ENCODE data around the gene PIGP. TPM values are rescaled to one million over a fixed set of nuclear protein-coding genes. Genes with fewer than 3 reads are reported as not detected.
A peak's percentile ranks its signal among the peaks of the same experiment; 100 is the strongest.
"Not testable (repeated sequence)": the region's sequence is repeated elsewhere in the genome, so short reads cannot be mapped to it uniquely, and the experiment has no call there.

Gene PIGP
- total and polyA plus RNA-seq, 2 of the 13 experiments (the other 11 are each of a cell fraction or from before 2014, with no cell fraction given): 14.8 to 33.4 TPM

DNA sequence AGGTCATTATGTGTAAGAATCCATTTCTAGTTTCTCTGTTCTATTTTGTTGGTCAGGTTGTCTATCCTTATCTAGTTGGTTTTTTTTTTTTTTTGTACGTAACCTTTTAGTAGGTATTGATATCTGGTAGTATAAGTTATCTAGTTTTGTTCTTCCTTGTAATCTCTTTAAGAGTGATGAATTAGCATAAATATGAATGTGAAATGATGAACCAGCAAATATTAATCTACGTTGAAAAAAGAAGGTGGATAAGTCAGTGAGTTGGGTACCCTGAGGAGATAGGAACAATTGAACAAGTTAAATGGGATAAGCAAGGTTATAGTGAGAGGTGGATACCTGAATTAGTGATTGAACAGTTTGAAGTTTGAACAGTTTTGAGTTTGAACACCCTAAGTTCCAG lies 34.1 kb upstream of the PIGP start (continued):
- TF ChIP-seq, protein P1, sequence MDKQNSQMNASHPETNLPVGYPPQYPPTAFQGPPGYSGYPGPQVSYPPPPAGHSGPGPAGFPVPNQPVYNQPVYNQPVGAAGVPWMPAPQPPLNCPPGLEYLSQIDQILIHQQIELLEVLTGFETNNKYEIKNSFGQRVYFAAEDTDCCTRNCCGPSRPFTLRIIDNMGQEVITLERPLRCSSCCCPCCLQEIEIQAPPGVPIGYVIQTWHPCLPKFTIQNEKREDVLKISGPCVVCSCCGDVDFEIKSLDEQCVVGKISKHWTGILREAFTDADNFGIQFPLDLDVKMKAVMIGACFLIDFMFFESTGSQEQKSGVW (CRISPR knock-in tag; IDR thresholded peaks at IDR 0.05; ENCODE audit: borderline replicate concordance): no peak
- TF ChIP-seq RAD21 (CRISPR knock-in tag; IDR thresholded peaks at IDR 0.05) (no peak), ZNF549 (CRISPR knock-in tag; IDR thresholded peaks at IDR 0.05) (no peak), CAMTA2 (CRISPR knock-in tag; IDR thresholded peaks at IDR 0.05; ENCODE audit: borderline replicate concordance) (no peak)
- TF ChIP-seq, protein P2, sequence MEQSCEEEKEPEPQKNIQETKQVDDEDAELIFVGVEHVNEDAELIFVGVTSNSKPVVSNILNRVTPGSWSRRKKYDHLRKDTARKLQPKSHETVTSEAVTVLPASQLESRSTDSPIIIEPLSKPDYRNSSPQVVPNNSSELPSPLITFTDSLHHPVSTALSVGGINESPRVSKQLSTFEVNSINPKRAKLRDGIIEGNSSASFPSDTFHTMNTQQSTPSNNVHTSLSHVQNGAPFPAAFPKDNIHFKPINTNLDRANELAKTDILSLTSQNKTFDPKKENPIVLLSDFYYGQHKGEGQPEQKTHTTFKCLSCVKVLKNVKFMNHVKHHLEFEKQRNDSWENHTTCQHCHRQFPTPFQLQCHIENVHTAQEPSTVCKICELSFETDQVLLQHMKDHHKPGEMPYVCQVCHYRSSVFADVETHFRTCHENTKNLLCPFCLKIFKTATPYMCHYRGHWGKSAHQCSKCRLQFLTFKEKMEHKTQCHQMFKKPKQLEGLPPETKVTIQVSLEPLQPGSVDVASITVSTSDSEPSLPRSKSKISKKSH (CRISPR knock-in tag; IDR thresholded peaks at IDR 0.05; ENCODE audit: borderline replicate concordance): no peak

DNA sequence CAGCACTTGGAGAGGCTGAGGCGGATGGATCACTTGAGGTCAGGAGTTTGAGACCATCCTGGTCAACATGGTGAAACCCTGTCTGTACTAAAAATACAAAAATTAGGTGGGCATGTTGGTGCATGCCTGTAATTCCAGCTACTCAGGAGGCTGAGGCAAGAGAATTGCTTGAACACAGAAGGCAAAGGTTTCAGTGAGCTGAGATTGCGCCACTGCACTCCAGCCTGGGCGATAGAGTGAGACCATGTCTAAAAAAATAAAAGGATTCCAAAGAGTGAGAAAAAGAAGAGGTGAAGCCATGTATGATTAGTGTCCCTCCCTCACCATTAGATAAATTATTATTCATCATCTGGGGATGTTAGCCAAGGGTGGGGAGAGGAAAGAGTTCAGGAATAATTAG lies 29.9 kb upstream of the PIGP start:
- DNase-seq (ENCODE audit: low spot score): peak; percentile 12
- peak; percentile 37; the same call in 2 of the 3 replicates for ATAC-seq
- H2AFZ ChIP-seq (ENCODE audit: low read length); in situ Hi-C loops (cut with HindIII; ENCODE audit: extremely low pct_ligation_motif_present, low pct_unique_long_range_greater_than_20kb); H3K4me3 ChIP-seq (replicated peaks in 1 of 3; ENCODE audit: insufficient read depth in 1 of 3, low read depth in 2 of 3, low read length in 3 of 3); H4K20me1 ChIP-seq (ENCODE audit: insufficient read depth, low read length); H3K9ac ChIP-seq (ENCODE audit: insufficient read depth, low read depth, low read length); CTCF ChIA-PET (ENCODE audit: low intra/inter-chr PET ratio, low total read pairs); H3K4me2 ChIP-seq (ENCODE audit: low read depth, low read length); POLR2A ChIA-PET; BruUV-seq (replicated peaks); intact Hi-C loops (cut with micrococcal nuclease; ENCODE audit: unreplicated experiment); H3K9me3 ChIP-seq (ENCODE audit: low read length); H3K27me3 ChIP-seq (ENCODE audit: control insufficient read depth in 1 of 2, insufficient read depth in 2 of 2, low read length in 2 of 2); TF ChIP-seq SOX6 (IDR thresholded peaks at IDR 0.05): not testable (repeated sequence)
- TF ChIP-seq CEBPB (IDR thresholded peaks at IDR 0.05; ENCODE audit: borderline replicate concordance, low read depth, low read length): peak; percentile 76
- TF ChIP-seq, protein P3, sequence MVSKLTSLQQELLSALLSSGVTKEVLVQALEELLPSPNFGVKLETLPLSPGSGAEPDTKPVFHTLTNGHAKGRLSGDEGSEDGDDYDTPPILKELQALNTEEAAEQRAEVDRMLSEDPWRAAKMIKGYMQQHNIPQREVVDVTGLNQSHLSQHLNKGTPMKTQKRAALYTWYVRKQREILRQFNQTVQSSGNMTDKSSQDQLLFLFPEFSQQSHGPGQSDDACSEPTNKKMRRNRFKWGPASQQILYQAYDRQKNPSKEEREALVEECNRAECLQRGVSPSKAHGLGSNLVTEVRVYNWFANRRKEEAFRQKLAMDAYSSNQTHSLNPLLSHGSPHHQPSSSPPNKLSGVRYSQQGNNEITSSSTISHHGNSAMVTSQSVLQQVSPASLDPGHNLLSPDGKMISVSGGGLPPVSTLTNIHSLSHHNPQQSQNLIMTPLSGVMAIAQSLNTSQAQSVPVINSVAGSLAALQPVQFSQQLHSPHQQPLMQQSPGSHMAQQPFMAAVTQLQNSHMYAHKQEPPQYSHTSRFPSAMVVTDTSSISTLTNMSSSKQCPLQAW (CRISPR knock-in tag; IDR thresholded peaks at IDR 0.05): 0 out of 2 replicates have a peak, but pooled peaks have one; percentile 27
- TF ChIP-seq, protein P4, sequence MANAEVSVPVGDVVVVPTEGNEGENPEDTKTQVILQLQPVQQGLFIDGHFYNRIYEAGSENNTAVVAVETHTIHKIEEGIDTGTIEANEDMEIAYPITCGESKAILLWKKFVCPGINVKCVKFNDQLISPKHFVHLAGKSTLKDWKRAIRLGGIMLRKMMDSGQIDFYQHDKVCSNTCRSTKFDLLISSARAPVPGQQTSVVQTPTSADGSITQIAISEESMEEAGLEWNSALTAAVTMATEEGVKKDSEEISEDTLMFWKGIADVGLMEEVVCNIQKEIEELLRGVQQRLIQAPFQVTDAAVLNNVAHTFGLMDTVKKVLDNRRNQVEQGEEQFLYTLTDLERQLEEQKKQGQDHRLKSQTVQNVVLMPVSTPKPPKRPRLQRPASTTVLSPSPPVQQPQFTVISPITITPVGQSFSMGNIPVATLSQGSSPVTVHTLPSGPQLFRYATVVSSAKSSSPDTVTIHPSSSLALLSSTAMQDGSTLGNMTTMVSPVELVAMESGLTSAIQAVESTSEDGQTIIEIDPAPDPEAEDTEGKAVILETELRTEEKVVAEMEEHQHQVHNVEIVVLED (CRISPR knock-in tag; IDR thresholded peaks at IDR 0.05; ENCODE audit: borderline replicate concordance): 0 out of 2 replicates have a peak, but pooled peaks have one; percentile 17
- TF ChIP-seq HNF4A (CRISPR knock-in tag; IDR thresholded peaks at IDR 0.05): peak; percentile 17; the same call in 1 of the 2 replicates
- TF ChIP-seq GATAD2A (CRISPR knock-in tag; IDR thresholded peaks at IDR 0.05): peak; percentile 40; the same call in 1 of the 2 replicates
- 0 out of 2 replicates have a peak, but pooled peaks have one; percentile 54 for TF ChIP-seq ZNF292 (CRISPR knock-in tag; IDR thresholded peaks at IDR 0.05; ENCODE audit: borderline replicate concordance, low read depth)
- TF ChIP-seq ZSCAN25 (CRISPR knock-in tag; IDR thresholded peaks at IDR 0.05): 0 out of 2 replicates have a peak, but pooled peaks have one; percentile 24
- TF ChIP-seq ZNF264 (CRISPR knock-in tag; IDR thresholded peaks at IDR 0.05): 0 out of 2 replicates have a peak, but pooled peaks have one; percentile 32
- peak; percentile 30 for TF ChIP-seq TEAD3 (CRISPR knock-in tag; optimal IDR thresholded peaks at IDR 0.05; ENCODE audit: borderline replicate concordance)
- TF ChIP-seq SOX6 (CRISPR knock-in tag; IDR thresholded peaks at IDR 0.05): 0 out of 2 replicates have a peak, but pooled peaks have one; percentile 17
- 0 out of 2 replicates have a peak, but pooled peaks have one; percentile 4 for TF ChIP-seq FOSL2 (CRISPR knock-in tag; IDR thresholded peaks at IDR 0.05)
- TF ChIP-seq CEBPG (CRISPR knock-in tag; IDR thresholded peaks at IDR 0.05): peak; percentile 78
- Histone ChIP-seq H3K4me1 (ENCODE audit: insufficient read depth, low read length) (peaks cover 56% of the 10 kb centered on the region), H3K36me3 (replicated peaks in 1 of 2; ENCODE audit: control insufficient read depth in 1 of 2, insufficient read depth in 2 of 2, low read length in 2 of 2) (peaks cover 11 to 20% of the 10 kb centered on the region in 2 experiments; a peak in 4 of 5 replicates), H3K79me2 (ENCODE audit: insufficient read depth, low read length) (peaks cover 50% of the 10 kb centered on the region), H3K27ac (ENCODE audit: extremely low read length, insufficient read depth, low read length) (peak overlapping the region; percentile 20)
- FAIRE-seq: peak; percentile 59
- WGBS (ENCODE audit: low lambda C conversion rate): 76% methylated on average over 3 of the region's 3 CpGs
